Lung (tissue), 12 donors: Measurements from ENCODE around the gene PIGU. TPM values are rescaled to one million over a fixed set of nuclear protein-coding genes. Genes with fewer than 3 reads are reported as not detected.
A peak's percentile ranks its signal among the peaks of the same experiment; 100 is the strongest.
"Not testable (repeated sequence)": the region's sequence is repeated elsewhere in the genome, so short reads cannot be mapped to it uniquely, and the experiment has no call there.

Experiments used
- ATAC-seq: fragments of 200-7000 bp; cut with Tn5 transposase; one replicate; pipeline ENCODE4 v1.9.1; 2020; ENCODE audit warnings: moderate number of reproducible peaks; ENCODE audit not compliant: insufficient read depth, low FRiP score
- DNase-seq, 3 donors: peaks; one replicate each; pipeline ENCODE4 v3.0.0-alpha.2; 2013 to 2017
- H3K27ac ChIP-seq, 2 donors: one replicate each; pipeline ENCODE4 v1.5.1; 2013; ENCODE audit warnings: mild to moderate bottlenecking in 2 of 2, moderate library complexity in 2 of 2, control low read depth in 1 of 2, inconsistent platforms in 1 of 2, low read depth in 1 of 2, low read length in 1 of 2
- H3K27me3 ChIP-seq, 3 donors: one replicate each; pipeline ENCODE4 v1.5.1; 2013; ENCODE audit warnings: low read length in 2 of 3; ENCODE audit not compliant: control insufficient read depth in 3 of 3, insufficient read depth in 3 of 3
- H3K36me3 ChIP-seq, 4 donors: one replicate each; pipeline ENCODE4 v1.5.1; 2013; ENCODE audit warnings: low read length in 4 of 4, mild to moderate bottlenecking in 1 of 4, moderate library complexity in 1 of 4; ENCODE audit not compliant: control insufficient read depth in 4 of 4, insufficient read depth in 4 of 4
- H3K4me1 ChIP-seq, 5 donors: one replicate each; pipeline ENCODE4 v1.5.1; 2013; ENCODE audit warnings: low read length in 5 of 5, mild to moderate bottlenecking in 2 of 5, moderate library complexity in 1 of 5; ENCODE audit not compliant: control insufficient read depth in 5 of 5, insufficient read depth in 5 of 5
- H3K4me3 ChIP-seq: one replicate; pipeline ENCODE4 v1.5.1; 2013; ENCODE audit warnings: mild to moderate bottlenecking, control low read depth, moderate library complexity
- H3K9ac ChIP-seq, 2 donors: one replicate each; pipeline ENCODE4 v1.5.1; 2013; ENCODE audit warnings: low read length in 2 of 2, control low read depth in 1 of 2; ENCODE audit not compliant: insufficient read depth in 1 of 2
- H3K9me3 ChIP-seq, 4 donors: one replicate each; pipeline ENCODE4 v1.5.1; 2013; ENCODE audit warnings: low read length in 3 of 4, mild to moderate bottlenecking in 1 of 4, moderate library complexity in 1 of 4; ENCODE audit not compliant: control insufficient read depth in 4 of 4, insufficient read depth in 3 of 4
- CTCF ChIP-seq: IDR thresholded peaks from 2 replicates; pipeline ENCODE4 v1.5.1; 2012; ENCODE audit warnings: mild to moderate bottlenecking; ENCODE audit errors: control extremely low read depth, extremely low read depth
- WGBS, 2 donors: extraction: QIAGEN DNeasy Blood & Tissue Kit; methylation state at CpG; one replicate each; pipeline ENCODE4 v1.1.7; 2013; 5-methylcytosine and 5-hydroxymethylcytosine counted together
- polyA plus RNA-seq, 2 donors: library from polyadenylated mRNA; stranded (reverse); fragments of 200-250 nt; gene quantifications; one replicate each; pipeline ENCODE4 v1.2.1, GENCODE V29; 2013
- total RNA-seq, 2 donors: library from RNA; depleted of rRNA in 1 of 2; stranded (reverse); fragments of >200 nt in 1 of 2; gene quantifications; one replicate each; pipeline ENCODE4 v1.2.1, GENCODE V29; 2014 to 2021
- donor health status: control.
- donor health status: control.
- donor health status: Bipolar disorder and iron deficiency.
- donor health status: healthy.
- donor health status: DM: yes; HTN: yes; CAD: no.

Gene PIGU
- total and polyA plus RNA-seq, 4 donors: 15.7 to 21.2 (median 20.1) TPM

DNA sequence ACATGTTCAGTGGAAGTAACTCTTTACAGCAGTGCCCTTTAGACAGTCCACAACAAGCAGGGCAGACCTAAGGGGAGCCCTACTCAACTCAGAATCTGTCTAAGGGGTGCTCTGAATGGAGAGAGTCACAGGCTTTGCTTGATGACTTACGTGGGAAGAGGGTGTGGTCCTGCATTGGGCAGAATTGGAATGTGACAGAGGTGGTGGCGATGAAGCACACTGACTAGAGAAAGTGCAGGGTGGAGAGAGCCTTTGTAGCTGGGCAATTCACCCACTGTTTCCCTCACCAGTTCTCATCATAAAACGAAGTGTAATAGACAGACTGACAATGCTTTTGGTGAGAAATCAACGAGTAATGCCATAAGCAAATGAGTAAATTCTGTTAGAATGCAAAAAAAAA, 38.5 kb upstream of the PIGU start:
- H3K9ac ChIP-seq: no peak overlapping the region
- DNase-seq: no peak
- ATAC-seq: no peak
- peaks cover 3 to 11% (median 4%) of the 10 kb centered on the region in 5 donors for H3K4me1 ChIP-seq
- WGBS, 2 donors: 95 to 96% methylated on average over 4 of the region's 4 CpGs
- H3K27ac ChIP-seq: no peak overlapping the region
- peaks cover 4 to 24% (median 17%) of the 10 kb centered on the region in 4 donors for H3K36me3 ChIP-seq
- H3K4me3 ChIP-seq: no peak overlapping the region
- TF ChIP-seq CTCF: no peak
- H3K27me3 ChIP-seq: peaks cover 0 to 3% (median 0%) of the 10 kb centered on the region in 3 donors
- H3K9me3 ChIP-seq: no peaks in the 10 kb centered on the region

DNA sequence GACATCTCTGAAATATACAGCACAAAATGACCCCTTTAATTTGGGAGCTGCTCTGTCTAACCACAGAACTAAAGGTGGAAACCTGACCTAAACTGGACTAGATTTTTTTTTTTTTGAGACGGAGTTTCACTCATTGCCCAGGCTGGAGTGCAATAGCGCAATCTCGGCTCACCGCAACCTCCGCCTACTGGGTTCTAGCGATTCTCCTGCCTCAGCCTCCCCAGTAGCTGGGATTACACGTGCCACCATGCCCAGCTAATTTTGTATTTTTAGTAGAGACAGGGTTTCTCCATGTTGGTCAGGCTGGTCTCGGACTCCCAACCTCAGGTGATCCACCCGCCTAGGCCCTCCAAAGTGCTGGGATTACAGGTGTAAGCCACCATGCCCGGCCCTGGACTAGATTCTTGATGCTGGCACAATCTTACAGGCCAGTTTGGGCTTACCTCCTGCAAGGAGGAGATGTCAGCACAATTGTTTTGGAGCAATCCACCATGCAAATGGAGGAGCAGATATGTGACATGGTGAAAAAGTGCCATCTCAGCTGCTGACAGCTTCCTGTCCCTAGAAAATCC, 37.1 kb upstream of the PIGU start:
- ATAC-seq, DNase-seq, H3K27me3 ChIP-seq, H3K9me3 ChIP-seq, H3K9ac ChIP-seq, H3K4me3 ChIP-seq: not testable (repeated sequence)
- 96 to 97% methylated on average over 10 of the region's 10 CpGs for WGBS, 2 donors
- Histone ChIP-seq H3K27ac (peak overlapping the region in 1 of 2 donors; percentile 72), H3K4me1 (peaks cover 5 to 11% (median 10%) of the 10 kb centered on the region in 5 donors), H3K36me3 (peaks cover 3 to 23% (median 17%) of the 10 kb centered on the region in 4 donors)

DNA sequence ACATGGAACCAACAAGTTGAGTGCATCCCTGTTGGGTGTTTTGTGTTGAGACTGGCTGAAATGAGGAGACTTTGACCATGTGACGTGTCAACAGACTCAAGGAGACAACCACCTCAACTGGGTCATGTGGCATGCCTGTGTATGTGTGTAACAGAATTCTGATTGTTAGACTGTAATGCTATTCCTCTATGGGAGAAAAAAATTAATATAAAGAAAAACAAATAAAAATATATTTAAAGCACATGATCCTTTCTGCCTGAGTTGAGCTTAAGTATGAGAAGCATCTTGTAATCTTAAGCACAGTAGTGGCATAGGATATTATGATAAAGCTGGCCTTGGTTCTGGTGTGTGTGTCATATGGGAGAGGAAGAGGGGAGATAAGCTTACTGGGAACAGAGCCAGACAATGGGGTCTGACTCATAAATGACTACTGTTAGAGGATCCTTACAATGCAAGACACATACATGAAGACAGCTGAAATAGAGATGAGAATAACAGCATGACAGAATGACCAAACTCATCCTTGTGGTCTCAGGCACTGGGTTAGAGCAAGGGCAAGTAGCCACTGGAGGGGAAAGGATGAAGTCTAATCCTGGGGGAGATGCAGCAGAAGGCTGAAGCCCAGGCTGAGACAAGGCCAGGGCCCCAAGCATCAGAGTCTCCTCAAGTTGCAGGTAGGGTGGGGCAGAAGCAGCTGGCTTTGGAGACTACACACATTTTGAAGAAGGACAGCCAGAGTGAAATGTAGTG, 36.5 kb upstream of the PIGU start:
- no peak for TF ChIP-seq CTCF
- Histone ChIP-seq H3K9ac (no peak overlapping the region), H3K9me3 (no peaks in the 10 kb centered on the region), H3K27ac (peak overlapping the region; percentile 44 to 88), H3K4me3 (no peak overlapping the region), H3K4me1 (peaks cover 5 to 11% (median 10%) of the 10 kb centered on the region in 5 donors), H3K36me3 (peaks cover 3 to 19% (median 17%) of the 10 kb centered on the region in 4 donors), H3K27me3 (peaks cover 0 to 3% (median 0%) of the 10 kb centered on the region in 3 donors)
- ATAC-seq (no peak), DNase-seq (peak; percentile 59 to 91 (median 82))
- 92 to 100% methylated on average over 1 of the region's 1 CpG for WGBS, 2 donors

GRCh38 chr20:34712525-34713192, 35.8 kb upstream of the PIGU start:
- WGBS, 2 donors: 87 to 92% methylated on average over 5 of the region's 5 CpGs
- Histone ChIP-seq H3K4me3 (no peak overlapping the region), H3K4me1 (peaks cover 5 to 11% (median 10%) of the 10 kb centered on the region in 5 donors), H3K27me3 (peaks cover 0 to 3% (median 0%) of the 10 kb centered on the region in 3 donors), H3K36me3 (peaks cover 3 to 19% (median 17%) of the 10 kb centered on the region in 4 donors), H3K9ac (no peak overlapping the region), H3K9me3 (no peaks in the 10 kb centered on the region), H3K27ac (peak overlapping the region; percentile 44 to 88)
- no peak for TF ChIP-seq CTCF
- ATAC-seq (no peak), DNase-seq (no peak)
